GM13977 (cell line): ENCODE results near the gene ANKRD65.
A peak's percentile ranks its signal among the peaks of the same experiment; 100 is the strongest.
"Not testable (repeated sequence)": the region's sequence is repeated elsewhere in the genome, so short reads cannot be mapped to it uniquely, and the experiment has no call there.

Source experiments
- DNase-seq: peaks from one replicate; pipeline ENCODE4 v3.0.0; 2012; ENCODE audit warnings: low spot score
- in situ Hi-C: fragments of 300-500 bp; cut with MboI; formaldehyde crosslinking; loops from one replicate; pipeline ENCODE4 v1.12.0; 2022; ENCODE audit warnings: low sequenced_read_pairs, low pct_unique_long_range_greater_than_20kb, mixed read lengths, inconsistent platforms; ENCODE audit not compliant: unreplicated experiment
- TF ChIP-seq, protein P1 (sequence below): IDR thresholded peaks from 2 replicates; pipeline ENCODE4 v1.5.1; 2012; ENCODE audit warnings: mild to moderate bottlenecking, control low read depth; ENCODE audit not compliant: insufficient read depth; ENCODE audit errors: extremely low read depth, missing control alignments

Gene ANKRD65

DNA sequence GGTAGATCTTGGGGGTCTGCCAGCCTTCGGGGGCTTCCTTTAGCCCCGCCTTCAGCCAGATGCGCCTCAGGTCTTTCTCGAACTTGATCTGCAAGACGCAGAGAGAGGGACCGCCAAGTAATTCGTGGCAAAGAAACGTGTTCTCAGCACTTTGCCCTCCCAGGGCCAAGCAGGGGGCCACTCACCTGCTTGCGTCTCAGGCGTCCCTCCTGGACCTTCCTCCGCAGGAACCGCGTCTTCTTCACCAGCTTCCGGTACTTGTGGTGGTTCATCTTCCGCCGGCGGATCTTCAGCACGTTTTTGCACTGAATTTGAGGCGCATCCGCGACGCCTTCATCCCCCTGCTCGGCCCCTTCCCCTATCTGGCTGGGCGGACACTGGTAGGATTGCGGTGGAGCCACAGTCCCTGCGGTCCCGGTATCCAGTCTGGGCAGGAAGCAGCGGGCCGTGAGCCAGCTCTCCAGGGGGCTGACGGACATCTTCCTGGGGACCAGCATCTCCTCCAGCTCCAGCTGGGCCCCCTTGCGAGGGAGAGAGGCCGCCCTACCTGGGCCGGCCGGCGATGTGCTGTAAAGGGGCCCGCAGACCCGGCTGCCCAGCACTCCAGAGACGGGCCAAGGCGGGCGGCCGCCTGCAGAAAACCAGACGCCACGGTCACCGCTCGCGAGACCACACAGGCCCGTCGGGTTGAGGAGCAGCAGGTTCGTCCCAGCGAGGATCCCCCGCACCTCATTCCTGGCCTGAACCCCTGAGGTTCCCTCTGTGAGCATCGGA, 47.1 kb downstream of the ANKRD65 start:
- TF ChIP-seq, protein P1, sequence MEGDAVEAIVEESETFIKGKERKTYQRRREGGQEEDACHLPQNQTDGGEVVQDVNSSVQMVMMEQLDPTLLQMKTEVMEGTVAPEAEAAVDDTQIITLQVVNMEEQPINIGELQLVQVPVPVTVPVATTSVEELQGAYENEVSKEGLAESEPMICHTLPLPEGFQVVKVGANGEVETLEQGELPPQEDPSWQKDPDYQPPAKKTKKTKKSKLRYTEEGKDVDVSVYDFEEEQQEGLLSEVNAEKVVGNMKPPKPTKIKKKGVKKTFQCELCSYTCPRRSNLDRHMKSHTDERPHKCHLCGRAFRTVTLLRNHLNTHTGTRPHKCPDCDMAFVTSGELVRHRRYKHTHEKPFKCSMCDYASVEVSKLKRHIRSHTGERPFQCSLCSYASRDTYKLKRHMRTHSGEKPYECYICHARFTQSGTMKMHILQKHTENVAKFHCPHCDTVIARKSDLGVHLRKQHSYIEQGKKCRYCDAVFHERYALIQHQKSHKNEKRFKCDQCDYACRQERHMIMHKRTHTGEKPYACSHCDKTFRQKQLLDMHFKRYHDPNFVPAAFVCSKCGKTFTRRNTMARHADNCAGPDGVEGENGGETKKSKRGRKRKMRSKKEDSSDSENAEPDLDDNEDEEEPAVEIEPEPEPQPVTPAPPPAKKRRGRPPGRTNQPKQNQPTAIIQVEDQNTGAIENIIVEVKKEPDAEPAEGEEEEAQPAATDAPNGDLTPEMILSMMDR: no peak
- in situ Hi-C loops: no loop called here
- no peak for DNase-seq

DNA sequence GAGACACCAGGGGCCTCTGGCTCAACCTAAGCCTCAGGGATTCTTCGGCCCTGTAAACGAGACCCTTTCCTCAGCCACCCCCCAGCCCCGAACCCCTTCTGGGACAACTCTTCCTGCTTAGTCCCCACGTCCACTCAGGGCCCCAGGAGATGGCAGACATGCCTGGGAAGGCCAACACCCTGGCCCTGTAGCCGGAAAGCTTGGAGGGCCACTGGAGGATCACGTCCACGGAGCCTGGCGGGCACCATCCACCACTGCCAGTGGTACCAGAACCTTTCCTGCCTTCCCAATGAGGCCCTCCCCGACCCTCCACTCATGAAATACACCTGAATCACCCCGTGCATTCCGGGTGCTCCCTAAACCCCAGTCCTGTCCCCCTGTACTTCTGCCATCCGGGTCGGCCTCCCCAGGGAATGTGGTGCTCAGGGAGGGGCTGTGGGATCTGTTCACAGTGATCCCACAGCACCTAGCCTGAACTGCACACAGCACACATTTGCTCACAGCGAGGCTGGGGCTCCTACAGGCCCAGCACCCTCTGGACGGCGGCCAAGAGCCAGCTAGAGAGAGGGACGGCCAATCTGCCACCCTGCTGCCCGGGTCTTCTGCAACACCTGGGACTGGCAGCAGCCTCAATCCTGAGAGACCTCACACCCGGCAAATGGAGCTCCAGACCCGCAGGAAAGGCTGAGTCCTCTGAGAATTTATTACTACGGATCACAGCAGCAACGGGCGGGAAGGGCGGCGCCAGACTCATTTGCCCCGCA, 47.8 kb downstream of the ANKRD65 start:
- TF ChIP-seq, protein P1: no peak
- in situ Hi-C loops: no loop called here
- no peak for DNase-seq

DNA sequence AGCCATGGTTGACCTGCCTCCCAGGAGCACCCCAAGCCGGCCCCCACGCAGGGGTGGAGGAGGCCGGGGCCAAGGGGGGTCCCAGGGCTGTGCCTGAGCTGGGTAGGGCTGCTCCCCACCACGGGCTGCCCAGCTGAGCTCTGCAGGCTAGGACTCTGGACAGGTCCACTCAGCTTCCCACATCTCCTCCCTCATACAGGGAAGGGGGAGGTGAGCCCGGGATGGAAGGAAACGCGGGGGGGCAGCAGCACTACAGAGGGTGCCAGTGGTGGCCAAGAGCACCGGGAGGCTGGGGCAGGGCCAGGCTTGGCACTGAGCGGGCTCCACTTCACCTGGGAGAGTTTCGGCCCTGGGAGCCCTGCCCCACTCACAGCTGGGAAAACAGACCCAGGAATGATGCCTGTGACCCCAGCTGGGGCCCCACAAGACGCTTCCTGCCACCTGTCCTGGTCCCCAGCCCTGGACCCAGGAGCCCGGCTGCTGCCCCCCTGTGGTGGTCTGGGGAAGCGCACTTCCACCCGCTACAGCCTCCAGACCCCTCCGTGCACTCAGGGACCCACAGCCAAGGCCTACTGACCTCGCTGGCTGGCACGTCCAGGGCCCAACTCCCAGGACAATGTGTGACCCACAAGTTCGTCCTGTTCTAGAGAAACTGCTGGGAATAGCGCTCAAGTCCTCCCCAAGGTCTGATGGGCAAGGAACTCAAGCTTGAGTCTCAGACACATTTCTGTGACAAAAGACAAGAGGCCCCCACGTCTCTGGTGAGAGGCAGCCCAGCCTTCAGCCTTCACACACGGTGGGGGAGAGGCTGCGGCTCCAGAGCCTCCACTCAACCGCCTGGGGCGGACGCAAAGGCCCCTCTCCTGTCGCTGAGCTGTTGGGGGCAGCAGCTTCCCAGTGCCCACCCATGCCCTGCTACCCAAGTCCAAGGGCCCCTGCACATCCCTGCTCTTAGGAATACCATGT, 49.0 kb downstream of the ANKRD65 start:
- DNase-seq: peak; percentile 89
- in situ Hi-C loops: no loop called here
- TF ChIP-seq, protein P1: peak; percentile 91

DNA sequence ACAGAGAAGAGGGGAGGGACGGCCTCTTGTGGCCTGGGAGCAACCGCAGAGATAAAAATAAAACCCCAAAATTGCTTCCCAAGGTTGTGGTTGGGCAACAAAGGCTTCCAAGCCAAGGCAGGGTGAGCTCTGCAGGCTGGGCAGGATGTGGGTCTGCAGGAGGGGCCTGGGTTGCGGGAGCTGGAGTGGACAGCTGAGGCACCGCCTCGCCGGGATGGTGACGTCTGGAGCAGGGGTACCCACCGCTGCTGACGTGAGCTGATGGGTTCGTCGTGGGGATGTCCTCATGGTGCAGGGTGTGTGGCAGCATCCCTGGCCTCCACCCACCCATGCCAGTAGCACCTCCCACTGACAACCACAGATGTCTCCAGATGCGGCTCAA, 49.7 kb downstream of the ANKRD65 start:
- TF ChIP-seq, protein P1: no peak
- in situ Hi-C loops: no loop called here
- DNase-seq: no peak

DNA sequence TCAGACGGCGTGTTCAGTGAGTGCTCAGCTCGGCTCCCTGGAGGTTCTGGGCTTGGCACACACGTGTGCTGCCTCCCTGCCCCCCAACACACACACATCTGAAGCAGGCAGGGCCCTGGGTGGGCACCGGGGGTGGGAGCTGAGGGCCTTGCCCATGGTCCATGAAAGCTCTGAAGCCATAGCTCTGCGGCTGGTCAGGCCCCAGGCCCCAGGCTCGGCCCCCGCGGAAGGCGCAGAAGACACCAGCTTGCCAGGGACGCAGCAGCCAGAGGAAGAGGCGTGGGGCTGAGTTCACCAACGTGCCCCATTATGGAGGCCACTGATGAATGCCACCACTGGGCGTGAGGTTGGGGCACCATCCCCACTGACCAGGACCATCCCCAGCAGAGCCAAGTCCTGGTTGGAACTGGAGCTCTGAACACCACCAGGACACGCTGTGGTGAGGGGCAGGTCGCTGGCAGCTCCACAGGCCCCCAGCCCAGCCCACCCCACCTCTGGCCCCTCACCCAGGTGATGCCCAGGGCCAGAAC, 50.2 kb downstream of the ANKRD65 start:
- no peak for DNase-seq
- TF ChIP-seq, protein P1: no peak
- in situ Hi-C loops: no loop called here

- in situ Hi-C loops, DNase-seq: not testable (repeated sequence)
These were observed 51.0 kb downstream of the ANKRD65 start for GRCh38 chr1:1370094-1370493.
